HUDEP-2 (cell line): ENCODE results near the gene RTN4IP1.
A peak's percentile ranks its signal among the peaks of the same experiment; 100 is the strongest.

Experiments used
- DNase-seq, 76 experiments: peaks; one replicate each; lab custom pipeline; 2025; ENCODE audit not compliant: unreplicated experiment in 76 of 76; lab: John Stamatoyannopoulos, UW

Gene RTN4IP1, protein sequence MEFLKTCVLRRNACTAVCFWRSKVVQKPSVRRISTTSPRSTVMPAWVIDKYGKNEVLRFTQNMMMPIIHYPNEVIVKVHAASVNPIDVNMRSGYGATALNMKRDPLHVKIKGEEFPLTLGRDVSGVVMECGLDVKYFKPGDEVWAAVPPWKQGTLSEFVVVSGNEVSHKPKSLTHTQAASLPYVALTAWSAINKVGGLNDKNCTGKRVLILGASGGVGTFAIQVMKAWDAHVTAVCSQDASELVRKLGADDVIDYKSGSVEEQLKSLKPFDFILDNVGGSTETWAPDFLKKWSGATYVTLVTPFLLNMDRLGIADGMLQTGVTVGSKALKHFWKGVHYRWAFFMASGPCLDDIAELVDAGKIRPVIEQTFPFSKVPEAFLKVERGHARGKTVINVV

DNA sequence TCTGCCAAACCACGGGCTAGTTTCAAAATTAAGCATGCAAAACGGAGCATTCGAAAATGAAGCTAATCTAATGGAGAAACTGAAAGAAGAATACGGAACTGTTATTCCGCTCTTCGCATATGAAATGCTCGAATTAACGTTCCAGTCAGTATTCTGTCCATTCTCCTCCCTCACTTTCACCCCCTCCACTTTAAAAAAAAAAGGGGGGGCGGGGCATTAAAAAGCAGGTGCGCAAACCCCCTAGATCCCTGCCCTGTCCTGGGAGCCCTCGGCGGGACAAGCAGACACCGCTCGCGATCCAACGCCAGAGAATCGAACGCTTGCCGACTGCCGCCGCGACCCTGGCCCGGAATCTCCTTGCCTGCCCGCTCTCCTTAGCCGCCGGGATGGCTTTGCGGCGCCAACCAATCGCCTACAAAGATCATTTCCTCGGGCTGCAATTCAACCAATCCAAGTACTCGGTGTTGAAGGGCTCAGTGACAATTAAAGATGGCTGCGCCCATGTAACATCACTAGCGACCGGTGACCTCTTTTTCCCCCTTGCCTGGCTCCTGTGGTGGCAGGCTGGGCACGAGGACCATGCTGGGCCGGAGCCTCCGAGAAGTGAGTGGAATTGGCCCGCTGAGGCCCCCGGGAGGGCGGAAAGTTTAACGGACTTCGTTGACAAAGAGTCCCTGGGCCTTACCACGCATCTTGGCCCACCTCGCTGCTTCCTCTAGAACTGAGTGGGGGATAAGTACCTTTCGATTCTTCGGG lies at the start of gene RTN4IP1, which contains the start of gene QRSL1:
TSS of gene RTN4IP1 (minus strand) at position 396 of the 756 bp plus-strand sequence. CDS start 477 bp downstream, outside the sequence.
TSS of gene QRSL1 (plus strand) at position 476 of the 756 bp plus-strand sequence. CDS start at position 580, 104 bp downstream.
- DNase-seq = peak in 75 of 76 experiments; percentile 38 to 95 (median 83)

- no peak for DNase-seq
Measured at GRCh38 chr6:106677282-106677681, 48.0 kb upstream of the RTN4IP1 start.

GRCh38 chr6:106674541-106675229 lies 45.4 kb upstream of the RTN4IP1 start:
- DNase-seq = no peak

- no peak for DNase-seq
Measured at GRCh38 chr6:106671651-106672050, 42.4 kb upstream of the RTN4IP1 start.

- DNase-seq = no peak
Measured at GRCh38 chr6:106670236-106670635, 40.9 kb upstream of the RTN4IP1 start.

DNA sequence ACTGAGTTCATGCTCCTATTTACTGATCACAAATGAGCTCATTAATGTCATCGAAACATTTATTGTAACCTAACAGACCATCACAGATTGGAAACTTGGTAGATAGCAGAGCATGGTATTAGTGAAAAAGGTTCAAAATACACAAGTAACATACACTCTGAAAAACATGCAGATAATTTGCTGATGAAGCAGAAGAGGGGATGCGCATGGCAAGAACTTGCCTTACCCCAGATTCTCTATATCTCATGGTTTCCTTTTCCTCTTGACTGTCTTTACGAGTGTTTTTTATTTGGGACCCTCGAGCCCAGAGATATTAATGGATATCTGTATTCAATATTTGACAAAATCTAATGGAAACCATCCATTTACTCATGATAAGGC lies 37.7 kb upstream of the RTN4IP1 start:
- no peak for DNase-seq

GRCh38 chr6:106666282-106667021 lies 37.2 kb upstream of the RTN4IP1 start:
- DNase-seq = no peak

DNA sequence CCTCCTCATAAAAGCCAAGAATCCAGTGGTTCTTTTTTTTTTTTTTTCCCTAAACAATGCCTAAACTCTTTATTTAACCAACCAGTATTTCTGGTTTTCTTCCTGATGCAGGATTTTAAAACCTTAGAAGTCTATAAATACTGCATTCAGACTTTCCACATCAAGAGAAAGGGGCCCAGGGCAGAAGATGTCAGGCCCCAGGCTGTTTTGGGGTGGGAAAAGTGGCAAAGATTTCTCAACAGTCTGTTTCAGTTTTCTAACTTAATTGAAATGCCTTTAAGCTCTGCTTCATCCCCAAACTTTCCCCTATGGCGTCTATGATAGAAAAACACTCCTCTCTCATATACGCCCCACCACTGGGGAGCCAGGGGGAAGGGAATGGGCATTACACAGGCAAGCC lies 33.2 kb upstream of the RTN4IP1 start:
- DNase-seq = no peak

DNA sequence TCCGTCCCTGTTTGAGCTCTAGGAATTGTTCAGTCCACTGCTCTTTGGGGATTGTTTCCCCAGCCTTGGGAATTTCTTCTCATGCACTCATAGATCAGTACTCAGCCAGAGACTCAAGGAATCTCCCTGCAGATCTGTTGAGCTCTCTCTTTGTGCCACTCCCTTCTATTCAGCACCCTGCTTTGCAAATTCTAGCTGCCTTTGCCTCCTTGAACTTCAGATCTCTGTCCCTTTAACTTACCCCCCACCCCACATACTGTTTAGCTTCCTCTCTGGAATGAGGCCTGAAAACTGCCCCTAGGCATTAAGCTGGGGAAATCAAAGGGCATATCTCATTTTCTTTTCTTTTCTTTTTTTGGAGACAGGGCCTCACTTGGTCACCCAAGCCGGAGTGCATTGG lies 30.6 kb upstream of the RTN4IP1 start:
- DNase-seq = no peak

- no peak for DNase-seq
Measured at GRCh38 chr6:106658469-106658868, 29.2 kb upstream of the RTN4IP1 start.

GRCh38 chr6:106648651-106649308 lies 19.5 kb upstream of the RTN4IP1 start:
- DNase-seq = no peak

- DNase-seq = no peak
Measured at GRCh38 chr6:106643061-106643460, 13.8 kb upstream of the RTN4IP1 start.

GRCh38 chr6:106642476-106642875 lies 13.2 kb upstream of the RTN4IP1 start:
- no peak for DNase-seq

DNA sequence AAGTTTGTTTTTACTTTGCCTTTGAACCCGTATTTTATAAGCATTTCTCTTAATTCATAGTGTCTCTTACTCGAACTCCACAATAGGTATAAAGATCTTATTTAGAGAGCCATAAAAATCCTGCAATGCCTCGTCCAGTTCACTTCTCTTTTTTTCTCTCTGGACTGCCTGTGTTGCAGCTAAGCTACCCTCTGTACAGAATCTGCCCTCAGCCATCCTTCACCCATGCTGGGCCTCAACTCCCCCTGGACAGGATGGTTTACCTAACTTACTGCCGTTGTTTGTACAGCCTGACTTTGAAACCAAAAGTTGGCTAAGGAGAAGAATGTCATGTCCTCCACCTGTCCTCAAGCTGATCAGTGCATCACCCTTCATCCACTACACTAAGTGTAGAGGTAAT lies 10.5 kb upstream of the RTN4IP1 start:
- DNase-seq = no peak

GRCh38 chr6:106637717-106638341 lies 8.5 kb upstream of the RTN4IP1 start:
- no peak for DNase-seq

DNA sequence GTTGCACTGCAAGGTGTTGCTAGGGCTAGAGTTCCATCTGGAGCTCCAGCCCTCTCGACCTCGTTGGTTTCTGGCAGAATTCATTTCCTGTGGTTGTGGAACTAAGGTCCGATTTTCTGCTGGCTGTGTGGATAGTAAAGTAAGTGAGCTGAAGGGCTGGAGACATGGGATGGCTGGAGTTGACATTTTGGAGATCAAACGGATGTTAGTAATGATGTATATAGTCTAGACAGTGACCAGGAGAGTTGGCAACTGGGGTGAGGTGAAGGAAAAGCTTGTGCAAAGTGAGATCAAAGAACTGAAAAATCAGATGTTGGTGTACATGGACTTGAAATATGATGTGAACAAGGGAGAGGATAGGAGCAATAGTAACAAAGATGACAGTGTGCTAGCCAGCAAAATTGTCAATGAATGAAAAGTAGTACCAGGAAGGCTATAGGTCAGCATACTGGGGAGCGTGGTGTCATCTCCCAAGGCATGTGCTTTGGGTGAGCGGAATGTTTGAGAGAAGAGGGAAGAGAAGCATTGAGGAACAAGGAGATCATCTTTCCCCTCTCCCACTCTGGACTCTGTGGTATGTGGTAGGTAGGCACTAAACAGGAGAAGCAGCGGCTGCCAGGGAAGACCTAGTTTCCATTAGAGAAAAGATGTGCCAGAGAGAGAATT lies 7.9 kb upstream of the RTN4IP1 start:
- DNase-seq = no peak

- DNase-seq = no peak
Measured at GRCh38 chr6:106634565-106634964, 5.3 kb upstream of the RTN4IP1 start.

DNA sequence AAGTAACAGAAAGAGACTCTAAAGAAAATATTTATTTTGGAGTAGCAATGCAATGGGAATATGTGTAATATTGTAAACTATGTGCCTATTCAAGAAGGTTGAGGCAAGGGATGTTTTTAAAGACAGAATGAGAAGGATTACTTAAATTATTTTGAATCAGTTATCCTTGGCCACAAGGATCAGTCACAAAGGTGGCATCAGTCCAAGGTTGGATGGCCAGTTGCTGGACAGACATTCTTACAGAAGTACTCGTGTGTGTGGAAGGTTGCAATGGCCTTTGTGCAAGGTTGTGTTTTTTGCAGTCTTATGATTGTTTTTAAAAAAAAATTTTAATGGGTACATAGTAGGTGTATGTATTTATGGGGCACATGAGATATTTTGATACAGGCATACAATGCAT lies 2.0 kb upstream of the RTN4IP1 start:
- DNase-seq = peak in 1 of 76 experiments; percentile 7

DNA sequence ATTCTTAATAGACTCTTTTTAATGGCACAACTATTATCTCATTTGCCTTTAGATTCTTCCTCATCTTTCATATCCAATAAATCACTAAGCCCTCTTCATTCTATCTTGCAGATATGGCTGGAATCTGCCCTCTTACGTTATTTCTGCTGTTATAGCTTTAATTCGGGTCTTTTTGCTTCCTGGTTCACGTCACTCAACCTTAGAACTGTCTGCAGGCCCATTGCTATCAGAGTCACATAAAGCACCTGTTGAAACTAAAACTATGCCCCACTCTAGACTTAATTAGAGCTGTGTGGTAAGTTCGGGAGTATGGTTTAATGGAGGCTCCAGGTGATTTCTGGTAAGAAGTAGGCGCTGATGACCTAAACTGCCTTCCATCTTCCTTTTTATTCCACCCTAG lies 1.1 kb upstream of the RTN4IP1 start:
- DNase-seq = peak in 3 of 76 experiments; percentile 13 to 33 (median 21)
